ENCODE measurements around the gene CELF5.

CELF5 gene

GRCh38 chr19:3229888-3230496, 5.5 kb downstream of the CELF5 start:
- Histone ChIP-seq H3K9ac (ENCODE audit: low read length) (no peak overlapping the region), H2AFZ (ENCODE audit: low read length) (no peak overlapping the region), H3K27me3 (ENCODE audit: insufficient read depth, low read length) (no peaks in the 10 kb centered on the region; the same call in 1 of the 2 replicates), H3K4me1 (ENCODE audit: insufficient read depth, low read length, severe bottlenecking) (no peaks in the 10 kb centered on the region), H3K36me3 (ENCODE audit: insufficient read depth, low read length) (no peaks in the 10 kb centered on the region), H3K27ac (ENCODE audit: low read depth, low read length, poor library complexity, severe bottlenecking) (no peak overlapping the region), H4K20me1 (ENCODE audit: insufficient read depth, low read length) (no peaks in the 10 kb centered on the region), H3F3A (ENCODE audit: insufficient read depth, low read length) (no peaks in the 10 kb centered on the region), H3K9me3 (ENCODE audit: low read length) (no peaks in the 10 kb centered on the region), H3K79me2 (ENCODE audit: insufficient read depth, low read length) (no peaks in the 10 kb centered on the region), H3K4me3 (ENCODE audit: low read depth, low read length, poor library complexity, severe bottlenecking) (no peak overlapping the region), H3K4me2 (ENCODE audit: low read length) (no peak overlapping the region), H3K9me2 (ENCODE audit: low read depth, low read length) (no peaks in the 10 kb centered on the region)
- TF ChIP-seq, protein P1, sequence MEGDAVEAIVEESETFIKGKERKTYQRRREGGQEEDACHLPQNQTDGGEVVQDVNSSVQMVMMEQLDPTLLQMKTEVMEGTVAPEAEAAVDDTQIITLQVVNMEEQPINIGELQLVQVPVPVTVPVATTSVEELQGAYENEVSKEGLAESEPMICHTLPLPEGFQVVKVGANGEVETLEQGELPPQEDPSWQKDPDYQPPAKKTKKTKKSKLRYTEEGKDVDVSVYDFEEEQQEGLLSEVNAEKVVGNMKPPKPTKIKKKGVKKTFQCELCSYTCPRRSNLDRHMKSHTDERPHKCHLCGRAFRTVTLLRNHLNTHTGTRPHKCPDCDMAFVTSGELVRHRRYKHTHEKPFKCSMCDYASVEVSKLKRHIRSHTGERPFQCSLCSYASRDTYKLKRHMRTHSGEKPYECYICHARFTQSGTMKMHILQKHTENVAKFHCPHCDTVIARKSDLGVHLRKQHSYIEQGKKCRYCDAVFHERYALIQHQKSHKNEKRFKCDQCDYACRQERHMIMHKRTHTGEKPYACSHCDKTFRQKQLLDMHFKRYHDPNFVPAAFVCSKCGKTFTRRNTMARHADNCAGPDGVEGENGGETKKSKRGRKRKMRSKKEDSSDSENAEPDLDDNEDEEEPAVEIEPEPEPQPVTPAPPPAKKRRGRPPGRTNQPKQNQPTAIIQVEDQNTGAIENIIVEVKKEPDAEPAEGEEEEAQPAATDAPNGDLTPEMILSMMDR (IDR thresholded peaks at IDR 0.05; ENCODE audit: low read length): no peak
- no peak for TF ChIP-seq EZH2 (IDR thresholded peaks at IDR 0.05; ENCODE audit: borderline replicate concordance, low read length)

- Histone ChIP-seq H3K36me3 (ENCODE audit: insufficient read depth, low read length) (no peaks in the 10 kb centered on the region), H3K27ac (ENCODE audit: low read depth, low read length, poor library complexity, severe bottlenecking) (no peak overlapping the region), H4K20me1 (ENCODE audit: insufficient read depth, low read length) (no peaks in the 10 kb centered on the region), H3K4me2 (ENCODE audit: low read length) (no peak overlapping the region), H3K27me3 (ENCODE audit: insufficient read depth, low read length) (no peaks in the 10 kb centered on the region; the same call in 1 of the 2 replicates), H3K9ac (ENCODE audit: low read length) (no peak overlapping the region), H3K9me2 (ENCODE audit: low read depth, low read length) (no peaks in the 10 kb centered on the region), H2AFZ (ENCODE audit: low read length) (no peak overlapping the region), H3K9me3 (ENCODE audit: low read length) (no peaks in the 10 kb centered on the region), H3K79me2 (ENCODE audit: insufficient read depth, low read length) (no peaks in the 10 kb centered on the region), H3K4me1 (ENCODE audit: insufficient read depth, low read length, severe bottlenecking) (no peaks in the 10 kb centered on the region), H3F3A (ENCODE audit: insufficient read depth, low read length) (no peaks in the 10 kb centered on the region), H3K4me3 (ENCODE audit: low read depth, low read length, poor library complexity, severe bottlenecking) (no peak overlapping the region)
- TF ChIP-seq, protein P1 (IDR thresholded peaks at IDR 0.05; ENCODE audit: low read length): no peak
- no peak for TF ChIP-seq EZH2 (IDR thresholded peaks at IDR 0.05; ENCODE audit: borderline replicate concordance, low read length)
These were observed 6.8 kb downstream of the CELF5 start for GRCh38 chr19:3231288-3231687.

GRCh38 chr19:3233116-3233515, 8.7 kb downstream of the CELF5 start:
- H3K9me2 ChIP-seq (ENCODE audit: low read depth, low read length): no peaks in the 10 kb centered on the region
- no peaks in the 10 kb centered on the region for H4K20me1 ChIP-seq (ENCODE audit: insufficient read depth, low read length)
- no peaks in the 10 kb centered on the region for H3F3A ChIP-seq (ENCODE audit: insufficient read depth, low read length)
- no peaks in the 10 kb centered on the region for H3K4me1 ChIP-seq (ENCODE audit: insufficient read depth, low read length, severe bottlenecking)
- no peaks in the 10 kb centered on the region for H3K9me3 ChIP-seq (ENCODE audit: low read length)
- TF ChIP-seq EZH2 (IDR thresholded peaks at IDR 0.05; ENCODE audit: borderline replicate concordance, low read length): no peak
- TF ChIP-seq, protein P1 (IDR thresholded peaks at IDR 0.05; ENCODE audit: low read length): no peak
- no peak overlapping the region for H3K9ac ChIP-seq (ENCODE audit: low read length)
- H3K27ac ChIP-seq (ENCODE audit: low read depth, low read length, poor library complexity, severe bottlenecking): no peak overlapping the region
- no peak overlapping the region for H3K4me2 ChIP-seq (ENCODE audit: low read length)
- H3K36me3 ChIP-seq (ENCODE audit: insufficient read depth, low read length): no peaks in the 10 kb centered on the region
- no peak overlapping the region for H3K4me3 ChIP-seq (ENCODE audit: low read depth, low read length, poor library complexity, severe bottlenecking)
- H3K27me3 ChIP-seq (ENCODE audit: insufficient read depth, low read length): no peaks in the 10 kb centered on the region
- no peaks in the 10 kb centered on the region for H3K79me2 ChIP-seq (ENCODE audit: insufficient read depth, low read length)
- no peak overlapping the region for H2AFZ ChIP-seq (ENCODE audit: low read length)
